Fibroblast of lung (primary cell): Measurements from ENCODE around the gene LHFPL2.

Experiments used
- CTCF ChIP-seq, 2 donors: IDR thresholded peaks in 1 of 2; conservative IDR thresholded peaks in 1 of 2; 1 replicate in 1 of 2; 2 replicates in 1 of 2; pipeline ENCODE4 v1.5.1; 2011 to 2012; ENCODE audit warnings: low read length in 2 of 2, control low read depth in 1 of 2, inconsistent platforms in 1 of 2, low read depth in 1 of 2, mild to moderate bottlenecking in 1 of 2
- EZH2 ChIP-seq: IDR thresholded peaks from 2 replicates; pipeline ENCODE4 v1.5.1; 2012; ENCODE audit warnings: low read length, control low read depth, mild to moderate bottlenecking; ENCODE audit errors: missing control alignments

- no peak for TF ChIP-seq EZH2
- no peak for TF ChIP-seq CTCF (conservative IDR thresholded peaks at IDR 0.05 in 1 of 2, IDR thresholded peaks at IDR 0.05 in 1 of 2; ENCODE audit: low read depth in 1 of 2, low read length in 2 of 2)
These were observed 19.0 kb upstream of the LHFPL2 start for GRCh38 chr5:78667461-78668103.
